ENCODE measurements around the gene GPC5. TPM values are rescaled to one million over a fixed set of nuclear protein-coding genes. Genes with fewer than 3 reads are reported as not detected.

The GPC5 gene
- total and polyA plus RNA-seq, 10 donors = 0.04 to 0.83 (median 0.26) TPM; not detected in 3

DNA sequence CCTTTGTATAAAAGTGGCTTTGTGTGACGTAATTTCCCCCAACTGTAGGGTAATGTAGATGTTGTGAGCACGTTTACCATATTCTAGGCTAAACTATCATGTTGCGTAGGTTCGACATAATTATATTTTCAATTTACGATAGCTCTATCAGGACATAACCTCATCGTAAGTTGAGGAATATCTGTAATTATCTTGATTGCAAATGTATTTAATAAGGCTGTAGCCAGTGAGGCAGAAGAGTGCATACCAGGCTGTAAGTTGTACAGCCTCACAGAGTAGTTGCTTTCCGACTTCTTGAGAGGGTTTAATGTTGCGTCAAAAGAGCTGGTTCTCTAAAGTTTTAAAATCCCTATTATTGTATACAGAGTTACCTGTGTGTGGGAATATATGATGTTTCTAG lies 988.8 kb downstream of the GPC5 start:
- no peak for DNase-seq
- no peaks in the 10 kb centered on the region for H3K36me3 ChIP-seq
- intact Hi-C loops (cut with DNase I; ENCODE audit: low total_unique reads) = no loop called here
- WGBS, 5 donors = 77 to 87% (median 84%) methylated on average over 8 of the region's 8 CpGs
- no peak overlapping the region for H3K27ac ChIP-seq
- no peaks in the 10 kb centered on the region for H3K27me3 ChIP-seq (replicated peaks in 1 of 7)
- no peak overlapping the region for H3K4me3 ChIP-seq
- no peaks in the 10 kb centered on the region for H3K4me1 ChIP-seq
- H3K9me3 ChIP-seq = no peaks in the 10 kb centered on the region
- no peak for TF ChIP-seq POLR2AphosphoS5 (IDR thresholded peaks at IDR 0.05)
- TF ChIP-seq POLR2A (IDR thresholded peaks at IDR 0.05) = no peak

DNA sequence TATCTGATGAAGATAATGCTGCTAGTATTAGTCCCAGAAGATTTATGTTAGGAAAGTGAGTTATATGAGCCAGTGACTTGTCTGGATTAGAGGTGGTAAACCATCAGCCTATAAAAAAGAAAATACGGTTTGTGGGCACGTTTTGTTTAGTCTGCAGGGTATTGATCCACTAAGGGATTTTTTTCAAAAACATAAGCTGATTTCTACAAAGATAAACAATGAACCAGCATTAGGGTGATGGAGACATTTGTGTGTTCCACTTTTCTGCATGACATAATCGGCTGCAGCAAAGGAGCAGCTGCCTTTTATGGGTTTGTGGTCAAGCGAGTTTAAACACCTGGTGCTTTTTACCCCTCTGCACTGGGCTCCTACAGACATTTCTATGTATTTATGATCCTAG lies 991.8 kb downstream of the GPC5 start:
- Histone ChIP-seq H3K4me1 (no peaks in the 10 kb centered on the region), H3K27me3 (replicated peaks in 1 of 7) (no peaks in the 10 kb centered on the region)
- WGBS, 5 donors = 69 to 83% (median 76%) methylated on average over 4 of the region's 4 CpGs

DNA sequence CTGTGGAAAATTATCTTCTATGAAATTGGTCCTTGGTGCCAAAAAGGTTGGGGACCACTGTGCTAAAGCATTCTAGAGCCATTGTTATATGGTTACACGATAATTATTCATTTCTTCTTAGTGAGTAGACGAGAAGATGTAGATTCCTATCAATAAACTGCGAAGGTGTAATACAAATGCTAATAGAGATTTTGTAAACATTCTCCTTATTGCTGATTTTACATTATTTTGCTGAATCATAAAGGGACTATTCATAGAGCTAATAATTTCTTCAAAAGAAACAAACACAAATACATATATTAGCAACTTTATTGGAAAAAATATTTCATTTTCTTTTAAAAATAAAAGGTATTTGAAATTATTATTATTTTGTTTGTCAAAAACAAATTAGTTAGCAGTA lies 1005.2 kb downstream of the GPC5 start:
- Histone ChIP-seq H3K27ac (no peak overlapping the region), H3K9me3 (peaks cover 0 to 9% (median 0%) of the 10 kb centered on the region in 8 donors), H3K36me3 (no peaks in the 10 kb centered on the region), H3K27me3 (replicated peaks in 1 of 7) (no peaks in the 10 kb centered on the region), H3K4me1 (no peaks in the 10 kb centered on the region), H3K4me3 (no peak overlapping the region)
- 79 to 90% (median 83%) methylated on average over 3 of the region's 3 CpGs for WGBS, 5 donors
- TF ChIP-seq, protein P1, sequence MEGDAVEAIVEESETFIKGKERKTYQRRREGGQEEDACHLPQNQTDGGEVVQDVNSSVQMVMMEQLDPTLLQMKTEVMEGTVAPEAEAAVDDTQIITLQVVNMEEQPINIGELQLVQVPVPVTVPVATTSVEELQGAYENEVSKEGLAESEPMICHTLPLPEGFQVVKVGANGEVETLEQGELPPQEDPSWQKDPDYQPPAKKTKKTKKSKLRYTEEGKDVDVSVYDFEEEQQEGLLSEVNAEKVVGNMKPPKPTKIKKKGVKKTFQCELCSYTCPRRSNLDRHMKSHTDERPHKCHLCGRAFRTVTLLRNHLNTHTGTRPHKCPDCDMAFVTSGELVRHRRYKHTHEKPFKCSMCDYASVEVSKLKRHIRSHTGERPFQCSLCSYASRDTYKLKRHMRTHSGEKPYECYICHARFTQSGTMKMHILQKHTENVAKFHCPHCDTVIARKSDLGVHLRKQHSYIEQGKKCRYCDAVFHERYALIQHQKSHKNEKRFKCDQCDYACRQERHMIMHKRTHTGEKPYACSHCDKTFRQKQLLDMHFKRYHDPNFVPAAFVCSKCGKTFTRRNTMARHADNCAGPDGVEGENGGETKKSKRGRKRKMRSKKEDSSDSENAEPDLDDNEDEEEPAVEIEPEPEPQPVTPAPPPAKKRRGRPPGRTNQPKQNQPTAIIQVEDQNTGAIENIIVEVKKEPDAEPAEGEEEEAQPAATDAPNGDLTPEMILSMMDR (IDR thresholded peaks at IDR 0.05 in 8 of 11, conservative IDR thresholded peaks at IDR 0.05 in 3 of 11) = no peak
- TF ChIP-seq POLR2AphosphoS5 (IDR thresholded peaks at IDR 0.05) (no peak), POLR2A (IDR thresholded peaks at IDR 0.05) (no peak)
- intact Hi-C loops (cut with DNase I; ENCODE audit: low total_unique reads) = no loop called here
- no peak for DNase-seq

More for the DNA sequence above, 991.8 kb downstream of the GPC5 start:
- Histone ChIP-seq H3K9me3 (no peaks in the 10 kb centered on the region), H3K27ac (no peak overlapping the region), H3K36me3 (no peaks in the 10 kb centered on the region), H3K4me3 (no peak overlapping the region)
- TF ChIP-seq, protein P1 (IDR thresholded peaks at IDR 0.05 in 8 of 11, conservative IDR thresholded peaks at IDR 0.05 in 3 of 11) = no peak
- TF ChIP-seq POLR2AphosphoS5 (IDR thresholded peaks at IDR 0.05) = no peak
- intact Hi-C loops (cut with DNase I; ENCODE audit: low total_unique reads) = no loop called here
- DNase-seq = no peak

DNA sequence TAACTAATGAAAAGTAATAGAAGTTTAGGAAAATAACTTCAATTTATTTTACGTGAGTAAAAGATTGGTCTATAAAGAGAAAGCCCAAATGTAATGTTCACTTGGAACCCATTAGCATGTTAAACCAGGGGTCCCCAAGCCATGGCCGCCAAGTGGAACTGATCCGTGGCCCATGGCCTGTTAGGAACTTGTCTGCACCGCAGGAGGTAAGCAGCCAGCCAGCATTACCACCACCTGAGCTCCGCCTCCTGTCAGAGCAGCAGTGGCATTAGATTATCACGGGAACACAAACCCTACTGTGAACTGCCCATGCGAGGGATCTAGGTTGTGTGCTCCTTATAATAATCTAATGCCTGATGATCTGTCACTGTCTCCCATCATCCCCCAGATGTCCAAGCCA lies 1009.4 kb downstream of the GPC5 start:
- WGBS, 5 donors = 83 to 94% (median 86%) methylated on average over 7 of the region's 7 CpGs
- DNase-seq = no peak
- intact Hi-C loops (cut with DNase I; ENCODE audit: low total_unique reads) = no loop called here
- Histone ChIP-seq H3K4me3 (no peak overlapping the region), H3K4me1 (no peaks in the 10 kb centered on the region), H3K36me3 (no peaks in the 10 kb centered on the region), H3K27ac (no peak overlapping the region), H3K9me3 (peaks cover 0 to 7% (median 1%) of the 10 kb centered on the region in 8 donors), H3K27me3 (replicated peaks in 1 of 7) (no peaks in the 10 kb centered on the region)
- TF ChIP-seq, protein P1 (IDR thresholded peaks at IDR 0.05 in 8 of 11, conservative IDR thresholded peaks at IDR 0.05 in 3 of 11) = no peak
- TF ChIP-seq POLR2A (IDR thresholded peaks at IDR 0.05) (no peak), POLR2AphosphoS5 (IDR thresholded peaks at IDR 0.05) (no peak)

DNA sequence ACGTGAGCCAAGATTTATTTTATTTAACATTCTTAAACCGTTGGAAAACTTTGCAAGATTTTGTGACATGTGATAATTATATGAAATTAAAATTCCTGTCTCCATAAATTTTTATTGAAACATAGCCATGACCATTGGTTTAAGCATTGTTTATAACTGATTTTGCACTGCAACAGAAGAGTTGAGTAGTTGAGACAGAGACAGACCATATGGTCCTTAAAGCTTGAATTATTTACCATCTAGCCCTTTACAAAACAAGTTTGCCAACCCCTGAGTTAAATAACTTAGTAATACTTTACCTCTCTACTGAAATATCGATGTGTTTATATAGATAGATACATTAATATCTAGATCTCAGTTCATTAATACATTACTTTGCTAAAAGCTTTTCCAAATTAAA lies 1014.1 kb downstream of the GPC5 start:
- TF ChIP-seq, protein P1 (IDR thresholded peaks at IDR 0.05 in 8 of 11, conservative IDR thresholded peaks at IDR 0.05 in 3 of 11) = no peak
- TF ChIP-seq POLR2A (IDR thresholded peaks at IDR 0.05) (no peak), POLR2AphosphoS5 (IDR thresholded peaks at IDR 0.05) (no peak)
- Histone ChIP-seq H3K4me3 (no peak overlapping the region), H3K9me3 (peaks cover 0 to 11% (median 2%) of the 10 kb centered on the region in 8 donors), H3K4me1 (no peaks in the 10 kb centered on the region), H3K27me3 (replicated peaks in 1 of 7) (no peaks in the 10 kb centered on the region), H3K36me3 (no peaks in the 10 kb centered on the region), H3K27ac (no peak overlapping the region)
- intact Hi-C loops (cut with DNase I; ENCODE audit: low total_unique reads) = no loop called here
- DNase-seq = no peak
- WGBS, 5 donors = 73 to 82% (median 78%) methylated on average over 3 of the region's 3 CpGs

Data from spleen (tissue), 11 donors.